Measurements from ENCODE around the gene PAK1IP1.
"Not testable (repeated sequence)": the region's sequence is repeated elsewhere in the genome, so short reads cannot be mapped to it uniquely, and the experiment has no call there.

PAK1IP1 gene, protein sequence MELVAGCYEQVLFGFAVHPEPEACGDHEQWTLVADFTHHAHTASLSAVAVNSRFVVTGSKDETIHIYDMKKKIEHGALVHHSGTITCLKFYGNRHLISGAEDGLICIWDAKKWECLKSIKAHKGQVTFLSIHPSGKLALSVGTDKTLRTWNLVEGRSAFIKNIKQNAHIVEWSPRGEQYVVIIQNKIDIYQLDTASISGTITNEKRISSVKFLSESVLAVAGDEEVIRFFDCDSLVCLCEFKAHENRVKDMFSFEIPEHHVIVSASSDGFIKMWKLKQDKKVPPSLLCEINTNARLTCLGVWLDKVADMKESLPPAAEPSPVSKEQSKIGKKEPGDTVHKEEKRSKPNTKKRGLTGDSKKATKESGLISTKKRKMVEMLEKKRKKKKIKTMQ

DNA sequence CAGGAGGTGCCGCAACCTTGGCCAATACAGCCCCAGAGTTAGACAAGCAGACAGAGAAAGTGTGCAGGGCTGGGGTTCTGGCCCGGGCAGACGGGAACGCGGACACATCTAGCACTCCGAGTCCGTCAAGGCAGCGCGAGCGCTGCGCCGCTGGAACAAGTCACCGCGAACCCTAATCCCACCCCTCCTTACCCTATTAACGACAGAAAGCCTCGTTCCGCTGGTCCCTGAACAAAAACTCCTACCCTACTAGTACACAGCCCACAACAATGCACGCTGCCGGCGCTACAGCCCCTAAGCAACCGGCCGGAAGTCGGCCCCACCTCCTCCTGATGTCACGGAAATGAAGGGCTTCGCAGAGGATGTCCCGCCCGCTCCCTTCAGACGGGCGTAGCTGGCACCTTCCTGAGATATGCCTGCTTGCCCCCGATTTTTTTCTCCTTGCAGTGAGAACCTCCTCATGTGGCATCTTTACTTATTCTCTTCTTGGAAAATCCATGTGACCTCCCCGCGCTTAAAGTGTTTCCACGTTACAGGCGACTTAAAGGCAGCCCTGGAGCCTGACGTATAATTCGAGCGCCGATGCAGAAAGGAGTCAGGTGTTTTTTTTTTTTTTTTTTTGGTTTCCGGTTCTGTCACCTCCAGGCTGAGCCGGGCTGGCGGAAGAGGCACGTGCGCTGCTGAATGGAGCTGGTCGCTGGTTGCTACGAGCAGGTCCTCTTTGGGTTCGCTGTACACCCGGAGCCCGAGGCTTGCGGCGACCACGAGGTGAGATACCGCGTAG, at the start of gene PAK1IP1, which contains the start of gene C6orf52:
Gene PAK1IP1 (plus strand): TSS at position 671 of the 784 bp plus-strand sequence. CDS start 14 bp downstream, at position 685.
Gene C6orf52 (minus strand): TSS at position 315 of the 784 bp plus-strand sequence. CDS start 7,066 bp downstream, outside the sequence.
- peak; percentile 92 to 94 for DNase-seq

DNA sequence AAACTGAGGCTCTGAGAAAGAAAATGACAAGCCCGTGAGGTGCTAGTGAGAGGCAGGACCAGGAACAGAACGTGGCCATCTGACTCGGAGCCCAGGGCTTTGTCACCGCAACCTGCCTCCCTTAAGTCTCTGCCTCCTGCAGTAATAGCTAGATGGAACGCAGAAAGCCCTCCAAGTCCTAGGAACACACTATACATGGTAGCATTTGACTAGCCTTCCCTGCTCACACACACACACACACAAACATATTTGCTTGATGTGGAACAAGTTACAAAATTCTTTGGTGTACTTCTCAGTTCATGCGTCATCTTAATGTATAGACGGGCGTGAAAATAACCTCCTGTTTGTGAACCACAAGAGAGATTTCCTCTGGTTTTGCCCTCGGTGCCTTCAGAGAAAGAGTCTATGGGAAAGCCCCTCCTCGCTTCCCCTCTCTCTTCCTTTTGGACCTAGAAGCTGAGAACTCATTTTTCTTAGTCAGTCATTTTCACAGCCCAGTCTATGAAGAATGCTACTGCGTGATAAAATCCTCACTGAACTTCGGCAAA, 39.2 kb upstream of the PAK1IP1 start:
- DNase-seq = peak in 1 of 2 donors; percentile 11

DNA sequence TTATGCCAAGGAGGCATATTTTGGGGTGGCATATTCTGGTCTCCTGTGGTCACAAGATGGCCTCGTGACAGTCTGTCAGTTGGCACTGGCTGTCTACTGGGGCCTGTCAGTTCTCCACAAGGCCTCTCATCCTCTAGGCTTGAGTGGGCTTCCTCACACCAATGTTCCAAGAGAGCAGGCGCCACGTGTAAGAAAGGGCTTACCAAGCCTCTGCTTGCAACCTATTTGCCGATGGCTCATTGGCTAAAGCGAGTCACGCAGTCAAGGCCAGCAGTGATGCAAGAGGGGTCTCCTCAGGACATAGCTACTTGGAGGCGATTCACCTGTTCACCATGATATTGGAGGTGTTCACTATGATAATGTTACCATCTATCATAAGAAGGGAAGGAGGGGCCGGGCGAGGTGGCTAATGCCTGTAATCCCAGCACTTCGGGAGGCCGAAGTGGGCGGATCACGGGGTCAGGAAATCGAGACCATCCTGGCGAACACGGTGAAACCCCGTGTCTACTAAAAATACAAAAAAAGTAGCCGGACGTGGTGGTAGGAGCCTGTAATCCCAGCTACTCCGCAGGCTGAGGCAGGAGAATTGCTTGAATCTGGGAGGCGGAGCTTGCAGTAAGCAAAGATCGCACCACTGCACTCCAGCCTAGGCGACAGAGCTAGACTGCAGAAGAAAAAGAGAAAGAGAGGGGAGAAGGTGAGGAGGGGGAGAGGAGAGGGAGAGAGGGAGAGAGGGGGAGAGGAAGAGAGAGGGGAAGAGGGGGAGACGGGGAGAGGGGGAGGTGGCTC, 35.7 kb upstream of the PAK1IP1 start:
- DNase-seq = no peak

DNA sequence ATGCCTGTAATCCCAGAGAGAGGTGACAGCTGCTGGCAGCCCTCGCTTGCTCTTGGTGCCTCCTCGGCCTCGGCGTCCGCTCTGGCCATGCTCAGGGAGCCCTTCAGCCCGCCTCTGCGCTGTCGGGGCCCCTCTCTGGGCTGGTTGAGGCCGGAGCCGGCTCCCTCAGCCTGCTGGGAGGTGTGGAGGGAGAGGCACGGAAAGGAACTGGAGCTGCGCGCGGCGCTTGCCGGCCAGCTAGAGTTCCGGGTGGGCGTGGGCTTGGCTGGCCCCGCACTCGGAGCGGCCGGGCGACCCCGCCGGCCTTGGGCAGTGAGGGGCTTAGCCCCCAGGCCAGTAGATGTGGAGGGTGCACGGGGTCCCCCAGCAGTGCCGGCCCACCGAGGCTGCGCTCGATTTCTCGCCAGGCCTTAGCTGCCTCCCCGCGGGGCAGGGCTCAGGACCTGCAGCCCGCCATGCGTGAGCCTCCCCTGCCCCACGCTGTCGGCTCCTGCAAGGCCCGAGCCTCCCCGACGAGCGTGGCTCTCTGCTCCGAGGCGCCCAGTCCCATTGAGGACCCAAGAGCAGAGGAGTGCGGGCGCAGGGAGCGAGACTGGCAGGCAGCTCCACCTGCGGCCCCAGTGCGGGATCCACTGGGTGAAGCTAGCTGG, 34.9 kb upstream of the PAK1IP1 start:
- no peak for DNase-seq

DNA sequence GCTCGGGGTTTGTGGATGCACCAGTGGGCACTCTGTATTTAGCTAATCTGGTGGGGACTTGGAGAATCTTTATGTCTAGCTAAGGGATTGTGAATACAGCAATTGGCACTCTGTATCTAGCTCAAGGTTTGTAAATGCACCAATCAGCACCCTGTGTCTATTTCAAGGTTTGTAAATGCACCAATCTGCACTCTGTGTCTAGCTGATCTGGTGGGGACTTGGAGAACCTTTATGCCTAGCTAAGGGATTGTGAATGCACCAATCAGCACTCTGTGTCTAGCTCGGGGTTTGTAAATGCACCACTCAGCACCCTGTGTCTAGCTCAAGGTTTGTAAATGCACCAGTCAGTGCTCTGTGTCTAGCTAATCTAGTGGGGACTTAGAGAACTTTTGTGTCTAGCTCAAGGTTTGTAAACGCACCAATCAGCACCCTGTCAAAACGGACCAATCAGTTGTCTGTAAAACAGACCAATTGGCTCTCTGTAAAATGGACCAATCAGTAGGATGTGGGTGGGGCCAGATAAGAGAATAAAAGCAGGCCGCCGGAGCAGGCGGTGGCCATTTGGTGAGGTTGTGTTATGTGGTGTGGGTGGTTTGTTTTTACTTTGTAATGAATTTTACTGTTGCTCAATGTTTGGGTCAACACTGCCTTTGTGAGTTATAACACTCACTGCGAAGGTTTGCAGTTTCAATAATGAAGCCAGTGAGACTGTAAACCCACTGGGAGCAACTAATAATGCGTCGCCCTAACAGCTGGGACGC, 34.2 kb upstream of the PAK1IP1 start:
- not testable (repeated sequence) for DNase-seq

DNA sequence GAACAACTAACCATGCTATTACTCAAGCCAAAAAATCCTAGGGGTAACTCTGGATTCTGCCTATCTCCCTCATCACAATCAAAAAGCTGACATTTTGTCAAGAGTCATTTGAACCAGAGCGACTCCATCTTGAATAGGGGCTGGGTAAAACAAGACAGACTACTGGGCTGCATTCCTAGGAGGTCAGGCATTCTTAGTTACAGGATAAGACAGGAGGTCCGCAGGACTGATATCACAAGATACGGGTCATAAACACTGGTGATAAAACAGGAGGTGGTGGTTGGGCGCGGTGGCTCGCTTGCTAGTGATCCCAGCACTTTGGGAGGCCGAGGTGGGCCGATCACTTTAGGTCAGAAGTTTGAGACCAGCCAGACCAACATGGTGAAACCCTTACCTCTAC, 32.6 kb upstream of the PAK1IP1 start:
- DNase-seq = no peak

DNA sequence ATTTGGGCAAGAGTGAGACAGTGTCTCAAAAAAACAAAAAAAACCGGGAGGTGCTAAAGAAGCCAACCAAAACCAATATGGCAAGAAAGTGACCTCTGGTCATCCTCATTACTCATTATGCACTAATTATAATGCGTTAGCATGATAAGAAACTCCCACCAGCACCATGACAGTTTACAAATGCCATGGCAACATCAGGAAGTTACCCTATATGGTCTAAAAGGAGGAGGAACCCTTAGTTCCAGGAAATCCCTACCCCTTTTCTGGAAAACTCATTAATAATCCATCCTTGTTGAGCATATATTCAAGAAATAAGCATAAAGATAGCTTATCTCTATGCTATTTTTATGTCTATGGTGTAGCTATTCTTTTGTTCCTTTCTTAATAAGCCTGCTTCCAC, 32.0 kb upstream of the PAK1IP1 start:
- no peak for DNase-seq

DNA sequence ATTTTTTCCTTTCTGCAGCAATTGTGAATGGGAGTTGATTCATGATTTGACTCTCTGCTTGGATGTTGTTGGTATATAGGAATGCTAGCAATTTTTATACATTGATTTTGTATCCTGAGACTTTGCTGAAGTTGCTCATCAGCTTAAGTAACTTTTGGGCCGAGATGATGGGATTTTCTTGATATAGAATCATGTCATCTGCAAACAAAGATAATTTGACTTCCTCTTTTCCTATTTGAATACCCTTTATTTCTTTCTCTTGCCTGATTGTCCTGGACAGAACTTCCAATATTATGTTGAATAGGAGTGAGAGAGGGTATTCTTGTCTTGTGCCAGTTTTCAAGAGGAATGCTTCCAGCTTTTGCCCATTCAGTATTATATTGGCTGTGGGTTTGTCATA, 29.2 kb upstream of the PAK1IP1 start:
- not testable (repeated sequence) for DNase-seq

DNA sequence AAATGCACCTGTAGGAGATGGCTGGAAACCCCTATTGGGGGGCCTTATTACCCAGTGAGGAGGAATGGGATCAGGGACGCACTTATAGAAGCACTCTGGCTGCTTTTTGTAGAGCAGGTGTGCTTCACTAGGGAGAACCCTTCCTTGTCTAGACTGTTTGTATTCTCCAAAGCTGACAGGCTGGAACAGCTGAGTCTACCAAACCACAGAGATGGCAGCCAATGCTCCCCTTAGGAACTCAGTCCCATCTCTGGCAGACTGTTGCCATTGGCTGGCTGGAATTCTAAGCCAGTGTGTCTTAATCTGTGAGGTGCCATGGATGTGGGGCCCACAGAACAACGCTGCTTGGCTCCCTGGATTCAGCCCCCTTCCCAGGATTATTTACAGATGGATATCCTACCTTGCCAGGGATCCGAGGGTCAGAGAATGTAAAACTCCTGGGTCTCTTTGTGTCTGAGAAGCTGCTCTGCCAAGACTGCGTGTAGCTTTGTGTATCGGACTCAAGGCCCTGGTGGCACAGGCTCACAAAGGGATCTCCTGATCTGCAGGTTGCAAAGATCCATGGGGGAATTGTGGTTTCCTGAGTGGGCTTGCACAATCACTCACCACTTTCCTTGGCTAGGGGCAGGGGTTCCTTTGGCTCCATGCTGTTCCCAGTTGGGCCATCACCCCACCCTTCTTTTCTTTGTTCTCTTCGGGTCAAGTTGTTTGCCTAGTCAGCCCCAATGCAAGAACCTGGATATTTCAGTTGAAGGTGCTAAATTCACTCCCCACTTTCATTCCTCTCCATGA, 26.4 kb upstream of the PAK1IP1 start:
- no peak for DNase-seq

DNA sequence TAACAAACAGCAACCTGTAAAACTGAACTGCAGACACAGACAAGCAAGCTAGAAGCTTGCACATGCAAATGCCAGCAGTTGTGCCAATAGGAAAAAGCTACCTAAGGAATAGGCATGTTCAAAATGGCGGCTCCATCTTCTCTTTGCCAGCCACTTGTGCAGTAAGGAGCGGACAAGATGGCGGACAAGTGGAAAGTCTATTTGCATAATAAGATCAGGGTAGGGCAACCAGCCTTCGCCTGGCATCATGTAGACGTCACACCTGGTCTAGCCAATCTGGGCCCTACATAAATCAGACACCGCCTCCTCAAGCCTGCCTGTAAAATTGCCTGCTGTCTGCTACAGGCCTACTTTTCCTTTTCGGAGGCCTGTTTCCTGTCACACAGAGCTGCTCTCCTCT, 18.4 kb upstream of the PAK1IP1 start:
- DNase-seq = no peak

DNA sequence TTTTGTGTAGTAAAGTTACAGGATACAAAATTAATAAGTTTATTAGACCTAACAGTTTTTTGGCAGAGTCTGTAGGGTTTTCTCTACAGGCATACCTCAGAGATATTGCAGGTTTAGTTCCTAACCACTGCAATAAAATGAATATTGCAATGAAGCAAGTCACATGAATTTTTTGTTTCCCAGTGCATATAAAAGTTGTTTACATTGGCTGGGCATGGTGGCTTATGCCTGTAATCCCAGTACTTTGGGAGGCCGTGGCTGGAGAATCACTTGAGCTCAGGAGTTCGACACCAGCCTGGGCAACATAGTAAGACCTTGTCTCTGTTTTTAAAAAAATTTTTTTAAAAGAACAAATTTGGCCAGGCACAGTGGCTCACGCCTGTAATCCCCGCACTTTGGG, 16.3 kb upstream of the PAK1IP1 start:
- DNase-seq = no peak

DNA sequence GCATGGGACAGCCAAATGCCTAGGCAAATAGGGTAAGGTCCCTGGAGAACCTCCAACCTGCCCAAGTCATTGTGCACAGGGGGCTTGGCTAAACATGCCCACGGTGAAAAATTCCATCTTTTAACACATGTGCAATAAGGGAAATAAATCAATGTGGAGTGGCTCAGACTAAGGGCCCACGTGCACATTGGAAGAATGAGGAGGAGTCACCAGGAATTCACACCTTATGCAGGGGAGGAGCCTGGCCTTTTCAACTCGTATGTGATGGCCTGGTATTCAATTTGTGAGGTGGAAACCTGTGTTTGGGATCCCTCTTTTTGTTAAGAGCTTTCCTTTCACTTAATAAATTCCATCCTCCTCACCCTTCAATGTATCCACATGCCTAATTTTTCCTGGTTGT, 13.0 kb upstream of the PAK1IP1 start:
- no peak for DNase-seq

DNA sequence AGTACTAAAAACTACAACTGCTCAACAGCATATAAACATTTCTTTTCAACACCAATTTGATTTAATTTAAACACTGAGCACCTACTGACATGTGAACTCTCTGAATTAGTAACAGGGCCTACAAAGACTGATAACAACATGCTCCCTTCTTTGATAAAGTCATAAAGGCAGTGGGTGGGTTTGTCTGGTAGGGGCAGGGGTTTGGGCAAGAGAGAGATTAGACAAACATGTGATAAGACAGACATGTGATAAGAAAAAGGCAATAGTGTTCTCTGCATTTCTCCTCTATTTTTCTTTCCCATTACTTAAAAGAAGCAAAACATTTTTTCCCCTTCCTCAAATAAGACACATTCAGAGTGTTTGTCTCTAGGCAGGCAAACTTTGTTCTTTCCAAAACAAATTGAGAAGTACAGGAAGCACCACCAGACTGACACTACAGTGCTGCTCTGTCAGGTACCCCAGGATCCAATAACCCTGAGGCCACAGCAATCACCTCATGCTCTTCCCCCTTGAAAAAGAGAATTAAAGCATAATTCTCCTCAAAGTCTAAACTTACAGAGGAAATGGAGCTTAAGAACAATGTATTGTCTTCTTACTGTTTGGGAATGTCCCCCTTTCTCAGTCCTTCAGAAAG, 12.3 kb upstream of the PAK1IP1 start:
- DNase-seq = no peak

DNA sequence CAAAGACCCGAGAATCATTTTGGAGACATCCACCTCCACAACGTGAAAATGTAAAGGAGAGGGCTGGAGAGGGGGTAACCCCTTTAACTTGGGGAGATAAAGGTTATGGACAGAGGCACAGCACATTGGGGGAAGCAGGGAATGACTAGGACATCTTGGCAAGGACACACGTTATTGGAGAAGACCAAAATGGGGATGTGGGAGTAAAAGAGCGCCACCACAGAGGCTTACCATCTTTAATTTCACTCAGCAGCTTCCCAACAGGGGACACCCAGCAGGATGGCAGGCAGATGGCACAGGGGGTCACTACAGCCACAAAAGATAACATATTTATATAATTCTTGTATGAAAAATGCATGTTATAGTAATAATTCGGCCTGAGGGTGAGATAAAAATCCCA, 10.2 kb upstream of the PAK1IP1 start:
- no peak for DNase-seq

DNA sequence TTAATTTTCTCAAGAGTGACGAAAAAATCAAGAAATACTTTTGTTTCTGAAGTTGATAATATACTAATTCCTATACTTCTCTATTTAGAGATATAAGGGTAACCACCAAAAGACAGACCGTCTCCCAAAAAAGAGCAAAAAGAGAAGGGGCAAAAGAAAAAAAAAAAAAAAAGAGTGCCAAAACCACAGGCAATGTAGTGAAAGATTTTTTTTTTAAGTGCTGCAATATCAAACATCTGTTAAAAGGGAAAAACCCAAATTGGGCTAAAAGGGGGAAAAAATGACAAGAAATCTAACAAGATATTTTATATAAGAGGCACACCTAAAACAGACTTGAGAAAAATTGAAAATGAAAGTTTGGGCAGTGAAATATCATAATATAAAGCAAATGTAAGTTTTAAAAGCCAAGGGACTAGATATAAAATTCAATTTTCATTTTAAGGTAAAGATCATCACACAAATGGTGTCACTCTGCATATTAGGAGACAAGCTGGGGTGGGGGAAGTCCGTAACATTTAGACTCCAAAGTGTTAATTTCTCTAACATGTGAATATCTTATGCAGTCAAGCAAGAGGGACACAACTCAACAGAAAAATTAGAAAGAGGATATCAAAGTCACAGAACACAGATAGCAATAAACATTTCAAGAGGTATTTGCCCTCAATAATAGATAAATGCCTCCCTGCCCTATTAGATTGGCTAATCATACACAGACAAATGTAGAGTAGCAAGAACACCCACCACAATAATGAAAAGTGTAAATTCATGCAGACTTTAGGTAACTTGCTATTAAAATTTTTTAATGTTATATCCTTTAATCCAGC, 9.5 kb upstream of the PAK1IP1 start:
- no peak for DNase-seq

DNA sequence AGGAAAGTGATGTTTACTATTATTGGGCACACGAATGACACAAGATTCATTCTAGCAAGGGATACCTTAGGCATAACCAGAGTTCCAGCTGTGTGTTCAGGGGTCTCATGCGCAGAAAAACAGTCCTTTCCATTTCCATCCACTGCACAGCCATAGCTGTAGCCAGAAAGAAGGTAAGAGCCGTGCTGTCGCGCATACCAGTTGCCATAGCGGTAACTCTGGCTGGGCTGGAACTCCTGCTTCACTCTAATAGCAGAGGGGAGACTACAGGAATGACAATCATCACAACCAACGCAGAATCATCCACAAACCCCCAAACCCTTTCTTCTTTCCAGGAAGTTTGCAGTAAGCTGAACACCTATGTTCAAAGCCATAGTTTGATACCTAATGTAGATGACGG, 7.9 kb upstream of the PAK1IP1 start:
- no peak for DNase-seq

DNA sequence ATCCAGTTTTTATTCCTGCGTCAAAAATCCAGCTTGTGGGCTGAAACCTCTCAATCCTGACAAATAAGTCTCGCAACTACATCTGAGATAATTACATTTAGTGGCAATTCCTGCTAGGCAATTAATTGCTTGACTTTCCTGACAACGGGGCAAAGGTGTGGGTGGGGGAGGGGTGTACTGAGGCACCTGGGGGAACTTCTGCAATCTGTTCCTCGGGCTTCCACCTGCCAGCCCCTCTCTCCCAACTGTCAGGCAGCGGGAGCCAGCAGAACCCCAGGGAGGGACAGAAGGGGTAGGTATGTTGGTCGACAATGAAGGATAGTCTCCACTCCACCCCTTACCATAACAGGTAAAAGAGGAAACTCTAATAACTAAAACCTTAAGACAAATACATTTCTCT, 7.2 kb upstream of the PAK1IP1 start:
- no peak for DNase-seq

DNA sequence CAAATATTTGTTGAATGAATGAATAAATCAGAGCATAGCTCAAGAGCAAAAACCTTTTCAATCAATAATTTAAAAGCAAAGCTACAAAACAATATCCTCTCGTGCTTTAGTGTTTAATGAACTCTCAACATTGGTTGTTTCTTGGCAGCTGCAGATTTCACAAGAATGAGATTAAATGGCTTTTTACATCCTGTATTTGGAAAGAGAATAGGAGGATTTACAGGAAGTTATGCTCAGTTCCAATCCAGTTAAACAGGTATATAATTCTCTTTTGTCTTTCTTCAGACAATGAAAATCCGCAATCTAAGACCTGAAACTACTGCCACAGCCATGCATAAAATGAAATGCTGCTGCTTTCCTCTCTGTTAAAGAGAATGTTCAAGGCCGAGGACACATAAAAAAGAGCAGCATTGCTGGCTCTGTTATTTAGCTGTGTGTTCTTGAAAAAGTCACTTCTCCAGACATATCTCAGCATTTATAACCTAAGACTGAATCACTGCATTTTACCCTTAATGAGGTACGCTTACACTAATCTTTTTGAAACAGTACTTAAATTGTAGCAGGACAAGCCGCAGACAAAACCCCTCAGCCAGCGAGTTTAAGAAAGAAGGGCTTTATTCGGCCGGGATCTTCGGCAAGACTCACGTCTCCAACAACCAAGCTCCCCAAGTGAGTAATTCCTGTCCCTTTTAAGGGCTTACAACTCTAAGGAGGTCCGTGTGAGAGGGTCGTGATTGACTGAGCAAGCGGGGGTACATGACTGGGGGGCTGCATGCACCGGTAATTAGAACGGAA, 3.9 kb upstream of the PAK1IP1 start:
- DNase-seq = no peak

Measured in stimulated activated CD4-positive, alpha-beta T cell treated with anti-CD3 and anti-CD28 coated beads, Interleukin-2, amount 100 ng/mL, for 24 hours (primary cell).